ENCODE results near the gene ARL2BP. TPM values are rescaled to one million over a fixed set of nuclear protein-coding genes. Genes with fewer than 3 reads are reported as not detected.
"Not testable (repeated sequence)": the region's sequence is repeated elsewhere in the genome, so short reads cannot be mapped to it uniquely, and the experiment has no call there.

The ARL2BP gene
- total RNA-seq, 2 experiments from 2014 or later = 26.6 to 31.2 TPM

DNA sequence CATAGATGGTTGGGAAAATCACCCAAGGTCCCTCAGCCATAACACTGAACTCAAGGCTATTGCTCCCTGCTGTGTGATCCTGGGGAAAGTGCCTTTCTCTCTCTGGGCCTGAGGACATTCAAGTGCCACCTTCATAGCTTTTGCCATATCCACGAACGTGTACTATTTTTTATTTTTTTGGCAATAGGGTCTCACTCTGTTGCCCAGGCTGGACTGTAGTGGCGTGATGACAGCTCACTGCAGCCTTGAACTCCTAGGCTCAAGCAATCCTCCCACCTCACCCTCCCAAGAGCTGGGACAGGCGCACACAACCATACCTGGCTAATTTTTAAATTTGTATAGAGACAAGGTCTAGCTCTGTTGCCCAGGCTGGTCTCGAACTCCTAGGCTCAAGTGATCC is 28.8 kb downstream of the ARL2BP start:
- no peaks in the 10 kb centered on the region for H3K9me2 ChIP-seq (ENCODE audit: insufficient read depth, low read length)
- H3K36me3 ChIP-seq (ENCODE audit: insufficient read depth, low read length) = no peaks in the 10 kb centered on the region
- no peaks in the 10 kb centered on the region for H3K79me2 ChIP-seq (ENCODE audit: insufficient read depth, low read depth, low read length)
- H2AFZ ChIP-seq (ENCODE audit: low read length) = no peak overlapping the region
- BruUV-seq (replicated peaks) = no TSS peak
- intact Hi-C loops (cut with micrococcal nuclease; ENCODE audit: unreplicated experiment) = no loop called here
- TF ChIP-seq EZH2phosphoT487 (IDR thresholded peaks at IDR 0.05; ENCODE audit: borderline replicate concordance, low read depth, low read length) = no peak
- TF ChIP-seq, protein P1, sequence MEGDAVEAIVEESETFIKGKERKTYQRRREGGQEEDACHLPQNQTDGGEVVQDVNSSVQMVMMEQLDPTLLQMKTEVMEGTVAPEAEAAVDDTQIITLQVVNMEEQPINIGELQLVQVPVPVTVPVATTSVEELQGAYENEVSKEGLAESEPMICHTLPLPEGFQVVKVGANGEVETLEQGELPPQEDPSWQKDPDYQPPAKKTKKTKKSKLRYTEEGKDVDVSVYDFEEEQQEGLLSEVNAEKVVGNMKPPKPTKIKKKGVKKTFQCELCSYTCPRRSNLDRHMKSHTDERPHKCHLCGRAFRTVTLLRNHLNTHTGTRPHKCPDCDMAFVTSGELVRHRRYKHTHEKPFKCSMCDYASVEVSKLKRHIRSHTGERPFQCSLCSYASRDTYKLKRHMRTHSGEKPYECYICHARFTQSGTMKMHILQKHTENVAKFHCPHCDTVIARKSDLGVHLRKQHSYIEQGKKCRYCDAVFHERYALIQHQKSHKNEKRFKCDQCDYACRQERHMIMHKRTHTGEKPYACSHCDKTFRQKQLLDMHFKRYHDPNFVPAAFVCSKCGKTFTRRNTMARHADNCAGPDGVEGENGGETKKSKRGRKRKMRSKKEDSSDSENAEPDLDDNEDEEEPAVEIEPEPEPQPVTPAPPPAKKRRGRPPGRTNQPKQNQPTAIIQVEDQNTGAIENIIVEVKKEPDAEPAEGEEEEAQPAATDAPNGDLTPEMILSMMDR (conservative IDR thresholded peaks at IDR 0.05; ENCODE audit: low read length) = no peak
- DNase-seq (ENCODE audit: low spot score) = no peak
- no peak overlapping the region for H3K4me2 ChIP-seq (ENCODE audit: low read length)
- no peaks in the 10 kb centered on the region for H3K4me1 ChIP-seq (ENCODE audit: insufficient read depth, low read length, poor library complexity, severe bottlenecking)
- POLR2A ChIA-PET = no interaction called here
- H3K9me3 ChIP-seq (ENCODE audit: low read length) = no peaks in the 10 kb centered on the region
- no peak overlapping the region for H3K27ac ChIP-seq (ENCODE audit: low read depth, low read length, poor library complexity, severe bottlenecking)
- CTCF ChIA-PET (ENCODE audit: unreplicated experiment) = no interaction called here
- no peaks in the 10 kb centered on the region for H4K20me1 ChIP-seq (ENCODE audit: insufficient read depth, low read length)
- no peak overlapping the region for H3K4me3 ChIP-seq (ENCODE audit: low read depth, low read length, poor library complexity, severe bottlenecking)

DNA sequence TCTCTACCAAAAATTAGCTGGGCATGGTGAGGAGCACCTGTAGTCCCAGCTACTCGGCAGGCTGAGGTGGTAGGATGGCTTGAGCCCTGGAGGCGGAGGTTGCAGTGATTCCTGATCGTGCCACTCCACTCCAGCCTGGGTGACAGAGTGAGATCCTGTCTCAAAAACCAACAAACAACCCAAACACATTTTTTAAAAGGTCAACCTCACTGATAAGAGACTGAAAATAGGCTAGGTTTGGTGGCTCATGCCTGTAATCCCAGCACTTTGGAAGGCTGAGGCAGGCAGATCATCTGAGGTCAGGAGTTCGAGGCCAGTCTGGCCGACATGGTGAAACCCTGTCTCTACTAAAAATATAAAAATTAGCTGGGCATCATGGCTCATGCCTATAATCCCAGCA is 30.9 kb downstream of the ARL2BP start:
- H3K4me2 ChIP-seq (ENCODE audit: low read length); H3K27ac ChIP-seq (ENCODE audit: low read depth, low read length, poor library complexity, severe bottlenecking); H3K4me1 ChIP-seq (ENCODE audit: insufficient read depth, low read length, poor library complexity, severe bottlenecking); H3K9me3 ChIP-seq (ENCODE audit: low read length); H3K9me2 ChIP-seq (ENCODE audit: insufficient read depth, low read length); H3K36me3 ChIP-seq (ENCODE audit: insufficient read depth, low read length); H3K79me2 ChIP-seq (ENCODE audit: insufficient read depth, low read depth, low read length); H3K4me3 ChIP-seq (ENCODE audit: low read depth, low read length, poor library complexity, severe bottlenecking); BruUV-seq (replicated peaks); H4K20me1 ChIP-seq (ENCODE audit: insufficient read depth, low read length); CTCF ChIA-PET (ENCODE audit: unreplicated experiment); DNase-seq (ENCODE audit: low spot score); H2AFZ ChIP-seq (ENCODE audit: low read length); intact Hi-C loops (cut with micrococcal nuclease; ENCODE audit: unreplicated experiment): not testable (repeated sequence)
- POLR2A ChIA-PET = interaction anchor here (0.7 kb wide), 1 partner anchor 9 kb away, joined by 5 read pairs; no protein-coding TSS in a partner anchor

DNA sequence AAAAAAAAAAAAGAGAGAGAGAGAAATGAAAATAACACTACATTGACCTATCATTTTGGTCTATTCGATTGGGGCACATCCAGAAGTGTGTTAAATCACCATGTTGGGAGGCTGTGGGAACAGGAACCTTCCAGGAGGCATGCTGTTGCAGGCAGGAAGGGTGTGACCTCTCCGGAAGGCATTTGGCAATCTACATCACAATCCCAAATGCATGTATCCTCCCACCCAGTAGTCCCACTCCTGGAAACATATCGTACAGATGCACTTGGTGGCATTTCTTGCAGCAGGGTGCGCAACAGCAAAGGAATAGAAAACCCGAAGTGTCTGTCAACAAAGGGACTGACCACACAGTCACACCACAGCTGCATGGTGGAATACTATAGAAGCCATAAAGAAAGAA is 31.5 kb downstream of the ARL2BP start:
- no peak overlapping the region for H3K4me2 ChIP-seq (ENCODE audit: low read length)
- intact Hi-C loops (cut with micrococcal nuclease; ENCODE audit: unreplicated experiment) = no loop called here
- POLR2A ChIA-PET = interaction anchor here (0.7 kb wide), 1 partner anchor 8 kb away, joined by 5 read pairs; no protein-coding TSS in a partner anchor

More for the DNA sequence above, 31.5 kb downstream of the ARL2BP start:
- BruUV-seq (replicated peaks) = no TSS peak
- H3K4me3 ChIP-seq (ENCODE audit: low read depth, low read length, poor library complexity, severe bottlenecking) = no peak overlapping the region
- no peak for DNase-seq (ENCODE audit: low spot score)
- no peaks in the 10 kb centered on the region for H3K9me3 ChIP-seq (ENCODE audit: low read length)
- H3K79me2 ChIP-seq (ENCODE audit: insufficient read depth, low read depth, low read length) = no peaks in the 10 kb centered on the region
- H3K4me1 ChIP-seq (ENCODE audit: insufficient read depth, low read length, poor library complexity, severe bottlenecking) = no peaks in the 10 kb centered on the region
- no peak for TF ChIP-seq EZH2phosphoT487 (IDR thresholded peaks at IDR 0.05; ENCODE audit: borderline replicate concordance, low read depth, low read length)
- TF ChIP-seq, protein P1 (conservative IDR thresholded peaks at IDR 0.05; ENCODE audit: low read length) = no peak
- H3K9me2 ChIP-seq (ENCODE audit: insufficient read depth, low read length) = no peaks in the 10 kb centered on the region
- no peaks in the 10 kb centered on the region for H4K20me1 ChIP-seq (ENCODE audit: insufficient read depth, low read length)
- H3K36me3 ChIP-seq (ENCODE audit: insufficient read depth, low read length) = no peaks in the 10 kb centered on the region
- CTCF ChIA-PET (ENCODE audit: unreplicated experiment) = no interaction called here
- H2AFZ ChIP-seq (ENCODE audit: low read length) = no peak overlapping the region
- no peak overlapping the region for H3K27ac ChIP-seq (ENCODE audit: low read depth, low read length, poor library complexity, severe bottlenecking)

Measured in OCI-LY7 (cell line).